ENCODE results near the gene TNFRSF25. TPM values are rescaled to one million over a fixed set of nuclear protein-coding genes. Genes with fewer than 3 reads are reported as not detected.

Gene TNFRSF25
- polyA plus RNA-seq, 1 of the 3 experiments (the other 2 are of a cell fraction): 20.8 TPM

GRCh38 chr1:6486433-6487011 is 20.5 kb upstream of the TNFRSF25 start:
- H3K36me3 ChIP-seq (replicated peaks in 1 of 2; ENCODE audit: control insufficient read depth in 1 of 2, insufficient read depth in 2 of 2, low read length in 1 of 2): no peaks in the 10 kb centered on the region
- no peak overlapping the region for H2AFZ ChIP-seq (ENCODE audit: low read depth)
- H3K79me2 ChIP-seq (ENCODE audit: insufficient read depth): peaks cover 41% of the 10 kb centered on the region; the same call in 1 of the 2 replicates
- TF ChIP-seq EP300 (IDR thresholded peaks at IDR 0.05; ENCODE audit: borderline replicate concordance in 1 of 2, low read depth in 1 of 2, low read length in 1 of 2) (no peak), CHD2 (IDR thresholded peaks at IDR 0.05; ENCODE audit: low read length, partially characterized antibody) (peak; percentile 55), RCOR1 (IDR thresholded peaks at IDR 0.05; ENCODE audit: low read length) (peak; percentile 55; the same call in 1 of the 2 replicates), NFIC (IDR thresholded peaks at IDR 0.05; ENCODE audit: borderline replicate concordance) (no peak), SMC3 (IDR thresholded peaks at IDR 0.05; ENCODE audit: low read depth, low read length) (peak; percentile 95), RAD21 (IDR thresholded peaks at IDR 0.05; ENCODE audit: low read length) (peak; percentile 82), SIN3A (IDR thresholded peaks at IDR 0.05; ENCODE audit: borderline replicate concordance, low read depth, low read length) (peak; percentile 72; the same call in 1 of the 2 replicates), GABPA (IDR thresholded peaks at IDR 0.05; ENCODE audit: low read depth) (no peak), MXI1 (IDR thresholded peaks at IDR 0.05; ENCODE audit: low read depth, low read length) (peak; percentile 92)
- TF ChIP-seq, protein P1, sequence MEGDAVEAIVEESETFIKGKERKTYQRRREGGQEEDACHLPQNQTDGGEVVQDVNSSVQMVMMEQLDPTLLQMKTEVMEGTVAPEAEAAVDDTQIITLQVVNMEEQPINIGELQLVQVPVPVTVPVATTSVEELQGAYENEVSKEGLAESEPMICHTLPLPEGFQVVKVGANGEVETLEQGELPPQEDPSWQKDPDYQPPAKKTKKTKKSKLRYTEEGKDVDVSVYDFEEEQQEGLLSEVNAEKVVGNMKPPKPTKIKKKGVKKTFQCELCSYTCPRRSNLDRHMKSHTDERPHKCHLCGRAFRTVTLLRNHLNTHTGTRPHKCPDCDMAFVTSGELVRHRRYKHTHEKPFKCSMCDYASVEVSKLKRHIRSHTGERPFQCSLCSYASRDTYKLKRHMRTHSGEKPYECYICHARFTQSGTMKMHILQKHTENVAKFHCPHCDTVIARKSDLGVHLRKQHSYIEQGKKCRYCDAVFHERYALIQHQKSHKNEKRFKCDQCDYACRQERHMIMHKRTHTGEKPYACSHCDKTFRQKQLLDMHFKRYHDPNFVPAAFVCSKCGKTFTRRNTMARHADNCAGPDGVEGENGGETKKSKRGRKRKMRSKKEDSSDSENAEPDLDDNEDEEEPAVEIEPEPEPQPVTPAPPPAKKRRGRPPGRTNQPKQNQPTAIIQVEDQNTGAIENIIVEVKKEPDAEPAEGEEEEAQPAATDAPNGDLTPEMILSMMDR (IDR thresholded peaks at IDR 0.05): peak; percentile 80
- TF ChIP-seq, protein P2, sequence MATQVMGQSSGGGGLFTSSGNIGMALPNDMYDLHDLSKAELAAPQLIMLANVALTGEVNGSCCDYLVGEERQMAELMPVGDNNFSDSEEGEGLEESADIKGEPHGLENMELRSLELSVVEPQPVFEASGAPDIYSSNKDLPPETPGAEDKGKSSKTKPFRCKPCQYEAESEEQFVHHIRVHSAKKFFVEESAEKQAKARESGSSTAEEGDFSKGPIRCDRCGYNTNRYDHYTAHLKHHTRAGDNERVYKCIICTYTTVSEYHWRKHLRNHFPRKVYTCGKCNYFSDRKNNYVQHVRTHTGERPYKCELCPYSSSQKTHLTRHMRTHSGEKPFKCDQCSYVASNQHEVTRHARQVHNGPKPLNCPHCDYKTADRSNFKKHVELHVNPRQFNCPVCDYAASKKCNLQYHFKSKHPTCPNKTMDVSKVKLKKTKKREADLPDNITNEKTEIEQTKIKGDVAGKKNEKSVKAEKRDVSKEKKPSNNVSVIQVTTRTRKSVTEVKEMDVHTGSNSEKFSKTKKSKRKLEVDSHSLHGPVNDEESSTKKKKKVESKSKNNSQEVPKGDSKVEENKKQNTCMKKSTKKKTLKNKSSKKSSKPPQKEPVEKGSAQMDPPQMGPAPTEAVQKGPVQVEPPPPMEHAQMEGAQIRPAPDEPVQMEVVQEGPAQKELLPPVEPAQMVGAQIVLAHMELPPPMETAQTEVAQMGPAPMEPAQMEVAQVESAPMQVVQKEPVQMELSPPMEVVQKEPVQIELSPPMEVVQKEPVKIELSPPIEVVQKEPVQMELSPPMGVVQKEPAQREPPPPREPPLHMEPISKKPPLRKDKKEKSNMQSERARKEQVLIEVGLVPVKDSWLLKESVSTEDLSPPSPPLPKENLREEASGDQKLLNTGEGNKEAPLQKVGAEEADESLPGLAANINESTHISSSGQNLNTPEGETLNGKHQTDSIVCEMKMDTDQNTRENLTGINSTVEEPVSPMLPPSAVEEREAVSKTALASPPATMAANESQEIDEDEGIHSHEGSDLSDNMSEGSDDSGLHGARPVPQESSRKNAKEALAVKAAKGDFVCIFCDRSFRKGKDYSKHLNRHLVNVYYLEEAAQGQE (IDR thresholded peaks at IDR 0.05; ENCODE audit: low read depth, low read length): no peak
- TF ChIP-seq, protein P3, sequence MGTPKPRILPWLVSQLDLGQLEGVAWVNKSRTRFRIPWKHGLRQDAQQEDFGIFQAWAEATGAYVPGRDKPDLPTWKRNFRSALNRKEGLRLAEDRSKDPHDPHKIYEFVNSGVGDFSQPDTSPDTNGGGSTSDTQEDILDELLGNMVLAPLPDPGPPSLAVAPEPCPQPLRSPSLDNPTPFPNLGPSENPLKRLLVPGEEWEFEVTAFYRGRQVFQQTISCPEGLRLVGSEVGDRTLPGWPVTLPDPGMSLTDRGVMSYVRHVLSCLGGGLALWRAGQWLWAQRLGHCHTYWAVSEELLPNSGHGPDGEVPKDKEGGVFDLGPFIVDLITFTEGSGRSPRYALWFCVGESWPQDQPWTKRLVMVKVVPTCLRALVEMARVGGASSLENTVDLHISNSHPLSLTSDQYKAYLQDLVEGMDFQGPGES (IDR thresholded peaks at IDR 0.05; ENCODE audit: low read depth, low read length): no peak
- H3K4me1 ChIP-seq (ENCODE audit: control insufficient read depth in 1 of 2, insufficient read depth in 2 of 2, low read depth in 1 of 2, low read length in 1 of 2): peaks cover 0 to 36% of the 10 kb centered on the region in 2 experiments; a peak in 1 of 4 replicates
- H3K9ac ChIP-seq: no peak overlapping the region
- no peaks in the 10 kb centered on the region for H4K20me1 ChIP-seq (ENCODE audit: insufficient read depth)
- CTCF ChIA-PET: interaction anchor here (0.6 to 16.2 kb wide), 25 partner anchors 8 to 263 kb away, joined by 3 to 439 read pairs (median 5); partner anchors contain the start of genes HES2, NOL9 and TAS1R1
- no peak overlapping the region for H3K27ac ChIP-seq (ENCODE audit: low read depth in 2 of 2, low read length in 1 of 2)
- peak overlapping the region; percentile 70 for H3K4me2 ChIP-seq
- H3K9me2 ChIP-seq: no peaks in the 10 kb centered on the region
- DNase-seq: peak; percentile 94
- no peaks in the 10 kb centered on the region for H3K27me3 ChIP-seq (ENCODE audit: insufficient read depth)
- H3K4me3 ChIP-seq (ENCODE audit: low read depth in 2 of 2, low read length in 1 of 2): peak overlapping the region; percentile 50 to 53; a peak in 3 of 4 replicates
- POLR2A ChIA-PET: interaction anchor here (0.5 to 1.2 kb wide), 4 partner anchors 8 to 44 kb away, joined by 3 to 5 read pairs (median 4); no protein-coding TSS in a partner anchor
- 0% methylated on average over 7 of the region's 15 CpGs for WGBS (ENCODE audit: low lambda C conversion rate)
- peaks cover 7% of the 10 kb centered on the region for H3F3A ChIP-seq (replicated peaks; ENCODE audit: insufficient read depth)
- no peaks in the 10 kb centered on the region for H3K9me3 ChIP-seq
